ENCODE results near the gene ANKRD23.
A peak's percentile ranks its signal among the peaks of the same experiment; 100 is the strongest.

Gene ANKRD23

GRCh38 chr2:96877631-96878092 is 33.8 kb upstream of the ANKRD23 start:
- no peak for DNase-seq (ENCODE audit: low read depth in 2 of 2, low spot score in 1 of 2)

GRCh38 chr2:96877042-96877451 is 33.2 kb upstream of the ANKRD23 start:
- DNase-seq (ENCODE audit: low read depth in 2 of 2, low spot score in 1 of 2) = no peak

DNA sequence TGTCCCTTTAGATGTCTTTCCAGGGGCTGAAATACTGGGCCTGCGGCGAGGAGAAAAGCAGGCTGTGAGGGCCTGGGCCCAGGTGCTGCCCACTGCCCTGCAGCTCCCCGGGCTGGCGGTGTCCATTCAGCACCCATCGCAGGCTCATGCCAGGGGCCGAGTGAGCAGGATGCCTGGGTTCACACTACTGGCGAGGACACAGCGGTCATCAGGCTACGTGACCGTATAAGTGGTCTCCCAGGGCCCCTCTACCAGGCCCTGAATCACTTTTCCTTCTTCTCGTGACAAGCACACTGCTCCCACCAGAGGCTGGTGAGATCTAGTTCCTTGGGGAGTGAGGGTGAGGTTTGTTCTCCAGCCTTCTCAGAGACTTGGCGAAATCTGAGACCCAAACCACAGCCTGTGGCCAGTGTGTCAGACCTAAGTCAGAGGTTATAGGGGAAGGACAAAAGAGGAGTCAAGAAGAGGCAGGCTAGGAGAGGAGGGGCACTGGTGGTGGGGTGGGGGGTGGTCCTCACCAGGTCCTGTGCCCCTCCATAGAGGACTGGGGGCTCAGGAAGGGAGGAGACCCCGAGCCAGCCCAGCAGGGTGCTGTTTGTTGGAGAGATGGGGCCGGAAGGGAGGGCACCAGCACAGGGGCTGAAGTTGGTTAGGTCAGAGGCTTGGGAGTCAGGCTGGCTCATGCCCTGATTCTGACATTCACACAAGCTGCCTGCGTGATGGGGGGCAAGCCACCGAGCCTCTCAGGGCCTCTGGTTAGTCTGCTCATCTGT is 32.6 kb upstream of the ANKRD23 start:
- DNase-seq (ENCODE audit: low read depth in 2 of 2, low spot score in 1 of 2) = no peak

DNA sequence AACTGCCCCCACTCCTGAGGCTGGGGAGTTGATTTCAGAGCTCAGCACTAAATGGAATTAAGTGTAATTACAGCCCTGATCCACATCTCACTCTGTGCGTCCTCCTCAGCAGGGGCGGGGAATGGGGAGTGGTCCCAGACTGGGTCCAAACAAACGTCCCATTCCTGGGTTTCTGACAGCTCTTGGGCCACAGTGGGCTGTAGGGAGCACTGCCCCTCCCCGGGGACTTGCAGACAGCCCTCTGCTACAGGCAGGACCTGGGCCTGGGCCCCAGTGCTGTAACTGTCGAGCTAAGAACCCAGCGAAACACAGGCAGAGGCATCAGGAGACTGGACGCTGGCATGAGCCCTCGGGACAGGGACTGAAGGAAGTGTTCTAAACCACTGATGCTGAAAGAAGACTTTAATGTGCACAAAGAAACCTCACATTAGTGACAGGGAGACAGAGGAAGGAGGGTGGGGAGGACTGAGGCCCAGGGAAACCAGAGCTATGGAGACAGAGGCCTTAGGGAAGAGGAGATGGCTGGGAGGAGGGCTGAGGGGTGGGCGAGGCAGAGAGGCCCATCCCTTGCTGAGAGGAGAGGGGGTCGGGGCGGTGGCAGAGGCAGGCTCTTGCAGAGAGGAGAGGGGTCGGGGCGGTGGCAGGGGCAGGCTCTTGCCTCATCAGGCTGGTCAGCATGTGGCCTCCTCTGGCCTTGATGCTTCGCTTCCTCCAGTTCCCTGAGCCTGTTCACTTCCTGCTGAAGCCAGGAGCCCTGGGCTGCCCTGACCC is 31.9 kb upstream of the ANKRD23 start:
- no peak for DNase-seq (ENCODE audit: low read depth in 2 of 2, low spot score in 1 of 2)

DNA sequence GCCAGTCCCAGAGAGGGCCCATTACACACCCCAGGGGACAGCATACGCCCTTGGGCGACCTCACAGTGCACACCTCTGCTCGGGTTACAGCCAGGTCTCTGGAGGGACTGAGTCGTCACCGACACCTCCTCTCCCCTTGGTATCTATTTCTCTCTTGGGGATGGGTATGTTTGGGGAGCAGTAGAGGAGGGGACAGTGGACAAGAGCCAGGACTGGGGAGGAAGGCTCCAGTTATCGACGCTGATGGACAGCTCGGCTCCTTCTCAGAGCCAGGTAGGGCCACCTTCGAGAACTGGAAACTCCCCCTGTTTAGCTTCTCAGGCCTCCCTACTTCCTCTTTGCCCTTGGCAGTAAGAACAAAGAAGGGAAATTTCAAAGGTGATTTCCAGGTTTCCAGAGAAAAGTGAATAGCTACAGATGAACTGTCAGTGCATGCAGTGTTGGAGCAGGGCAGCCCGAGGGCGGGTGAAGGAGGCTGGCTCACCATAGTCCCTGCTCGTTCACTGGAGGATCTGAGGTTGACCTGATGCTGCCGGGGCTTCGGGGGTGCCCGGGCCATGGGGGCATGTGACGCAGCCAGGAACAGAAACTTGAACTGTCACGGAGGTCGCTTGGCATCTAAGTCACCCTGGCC is 30.5 kb upstream of the ANKRD23 start:
- DNase-seq (ENCODE audit: low read depth in 2 of 2, low spot score in 1 of 2) = no peak

GRCh38 chr2:96873651-96874096 is 29.9 kb upstream of the ANKRD23 start:
- DNase-seq (ENCODE audit: low read depth in 2 of 2, low spot score in 1 of 2) = no peak

DNA sequence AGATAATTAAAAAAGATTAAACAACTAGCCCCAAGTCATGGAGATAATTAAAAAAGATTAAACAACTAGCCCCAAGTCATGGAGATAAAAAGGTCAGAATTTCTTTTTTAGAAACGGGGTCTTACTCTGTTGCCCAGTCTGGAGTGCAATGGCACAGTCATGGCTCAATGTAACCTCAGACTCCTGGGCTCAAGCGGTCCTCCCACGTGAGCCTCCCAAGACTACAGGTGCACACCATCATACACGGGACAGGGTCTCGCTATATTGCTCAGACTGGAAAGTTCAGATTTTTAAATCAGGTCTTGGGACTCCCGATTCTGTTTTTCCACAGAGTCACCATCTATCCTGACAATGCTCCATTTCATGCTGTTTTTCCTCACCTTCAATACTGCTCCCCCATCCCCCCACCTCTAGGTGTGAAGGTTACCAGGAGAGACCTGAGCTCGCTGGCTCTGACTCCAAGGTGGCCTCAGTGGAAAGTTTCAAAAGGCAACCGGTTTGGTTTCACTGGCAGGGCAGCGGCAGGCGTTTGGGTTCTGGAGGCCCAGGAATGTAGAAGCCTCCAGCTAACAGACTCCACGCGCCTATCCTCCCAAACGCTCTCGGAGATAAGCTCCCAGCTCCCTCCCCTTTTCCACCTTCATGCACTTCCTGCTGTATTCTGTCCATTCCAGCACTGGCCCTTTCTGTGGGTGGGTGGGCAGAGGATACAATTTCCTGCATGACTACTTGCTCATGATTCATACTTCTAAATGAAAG is 28.9 kb upstream of the ANKRD23 start:
- DNase-seq (ENCODE audit: low read depth in 2 of 2, low spot score in 1 of 2) = no peak

DNA sequence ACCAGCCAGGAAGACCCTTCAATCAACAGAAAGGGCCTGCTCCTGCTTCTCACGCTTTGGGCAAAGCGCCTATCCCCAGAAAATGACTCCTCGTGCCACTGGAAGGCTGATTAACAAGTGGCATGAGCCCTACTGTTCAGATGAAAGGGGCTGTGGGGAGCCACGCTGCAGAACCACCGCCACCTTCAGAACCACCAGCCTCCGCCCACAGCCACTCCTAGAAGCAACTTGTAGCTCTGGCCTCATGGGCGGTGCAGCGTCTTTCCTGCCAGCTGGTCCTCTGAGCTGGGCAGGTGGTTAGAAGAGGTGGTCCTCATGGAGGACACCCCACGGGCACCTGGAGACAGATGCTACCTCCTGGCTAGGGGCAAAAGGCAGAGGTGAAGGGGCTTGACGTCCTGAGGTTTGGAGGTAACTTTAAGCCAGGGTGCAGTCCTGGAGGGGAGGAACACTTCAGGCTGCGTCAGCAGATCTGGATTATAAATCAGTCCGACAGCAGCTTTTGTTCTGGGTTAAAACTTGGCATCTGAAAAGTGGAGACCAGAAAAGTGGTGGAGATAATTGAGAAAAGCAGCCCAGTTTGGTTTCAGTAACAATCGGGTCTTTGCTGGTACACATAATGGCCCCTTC is 26.9 kb upstream of the ANKRD23 start:
- DNase-seq (ENCODE audit: low read depth in 2 of 2, low spot score in 1 of 2) = peak in 1 of 2 donors; percentile 39

GRCh38 chr2:96869822-96870625 is 26.2 kb upstream of the ANKRD23 start, which contains the start of gene SEMA4C:
SEMA4C (minus strand) TSS chr2:96870080; CDS start chr2:96867886, 2,194 bp downstream.
- peak in 1 of 2 donors; percentile 40 for DNase-seq (ENCODE audit: low read depth in 2 of 2, low spot score in 1 of 2)

DNA sequence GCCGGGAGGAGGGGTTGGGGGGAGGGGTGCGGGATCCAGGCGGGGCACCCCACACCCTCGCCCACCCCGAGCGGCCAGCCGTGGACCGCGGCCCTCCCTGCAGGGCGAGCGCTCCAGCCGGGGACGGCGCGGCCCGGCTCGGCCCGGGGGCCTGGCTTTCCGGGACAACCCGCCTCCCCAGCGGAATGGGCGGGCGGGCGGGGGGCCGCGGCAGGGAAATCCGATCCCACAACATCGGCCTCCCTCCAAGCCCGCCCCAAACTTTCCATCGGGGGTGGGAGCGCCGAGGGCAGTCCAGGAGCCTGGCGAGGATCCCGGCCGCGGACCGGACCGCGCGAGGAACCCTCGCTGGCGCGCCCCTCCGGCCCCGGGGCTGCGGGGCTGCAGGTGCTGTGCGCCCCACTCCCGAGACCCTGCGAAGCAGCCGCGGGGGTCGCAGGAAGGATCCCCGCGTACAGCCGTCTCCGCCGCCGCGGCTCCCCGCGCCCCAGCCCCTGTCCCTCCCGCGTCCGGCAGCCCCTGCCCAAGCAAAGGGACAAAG is 25.5 kb upstream of the ANKRD23 start:
- no peak for DNase-seq (ENCODE audit: low read depth in 2 of 2, low spot score in 1 of 2)

DNA sequence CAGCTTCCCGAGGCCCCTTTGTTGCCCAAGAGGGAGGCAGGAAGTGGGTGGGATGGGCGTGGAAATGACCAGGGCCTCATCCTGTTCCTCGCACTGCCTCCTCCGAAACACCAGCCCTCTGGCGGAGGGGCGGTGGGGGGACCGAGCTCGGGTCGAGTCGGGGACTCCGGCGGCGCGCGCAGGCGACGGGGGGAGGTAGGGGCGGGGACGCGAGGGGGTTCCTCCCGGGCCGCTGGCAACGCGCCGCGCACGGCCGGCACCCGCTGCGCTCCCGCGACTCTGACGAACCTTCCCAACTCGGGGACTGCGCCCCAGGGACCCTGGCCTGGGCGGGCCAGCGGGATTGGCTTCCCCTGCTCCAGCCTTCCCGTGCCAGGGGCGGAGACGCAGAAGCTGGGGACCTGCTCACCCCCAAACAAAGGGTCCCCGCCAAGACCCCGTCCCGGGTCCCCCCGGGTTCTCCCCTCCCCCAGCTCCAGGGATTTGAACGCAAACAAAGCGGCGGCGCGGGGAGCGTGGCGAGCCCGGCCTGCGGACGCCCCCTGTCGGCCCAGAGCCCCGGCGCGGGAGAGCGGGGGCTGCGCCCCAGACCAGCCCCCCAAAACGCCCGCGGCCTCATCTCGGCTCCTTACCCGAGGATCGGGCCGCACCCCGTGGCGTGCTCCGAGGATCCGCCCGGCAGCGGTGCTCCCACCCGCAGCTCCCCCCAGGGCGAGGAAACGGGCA is 24.9 kb upstream of the ANKRD23 start:
- peak in 1 of 2 donors; percentile 35 for DNase-seq (ENCODE audit: low read depth in 2 of 2, low spot score in 1 of 2)

DNA sequence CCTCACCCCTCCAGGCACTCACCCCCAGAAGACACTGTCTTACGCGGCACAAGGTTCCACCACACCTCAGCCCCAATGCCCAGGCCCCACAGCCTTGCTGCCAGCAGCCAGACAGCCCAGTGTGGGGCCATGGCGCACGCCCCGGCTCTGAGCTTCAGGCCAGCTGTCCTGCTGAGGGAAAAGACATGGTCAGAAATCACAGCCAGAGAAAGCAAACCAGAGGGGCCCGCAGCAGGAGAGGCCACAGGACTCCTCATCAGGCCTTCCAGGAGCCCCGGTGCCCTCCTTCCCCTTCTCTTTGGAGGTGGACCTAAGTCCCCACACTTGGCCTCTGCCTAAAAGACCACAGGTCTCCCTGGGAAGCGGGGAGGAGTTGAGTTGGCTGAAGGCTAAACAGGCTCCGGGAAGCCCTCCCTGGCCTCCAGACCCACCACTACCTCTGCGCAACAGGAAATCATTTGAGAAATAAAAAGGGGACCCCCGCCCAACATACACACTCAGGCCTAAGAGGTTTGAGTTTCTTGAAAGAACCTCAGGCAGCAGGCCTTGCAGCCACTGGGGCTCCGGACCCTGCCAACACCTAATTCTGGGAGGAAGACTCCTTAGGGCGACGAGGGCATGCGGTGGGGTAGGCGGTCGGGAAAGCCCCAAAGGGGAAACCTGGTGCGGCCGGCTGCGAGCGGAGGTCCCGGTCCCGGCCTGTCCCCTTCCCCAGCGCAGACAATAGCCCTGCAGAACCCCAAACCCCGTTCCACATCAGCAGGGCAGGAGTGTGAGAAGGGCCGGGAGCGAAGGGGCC is 24.1 kb upstream of the ANKRD23 start:
- no peak for DNase-seq (ENCODE audit: low read depth in 2 of 2, low spot score in 1 of 2)

DNA sequence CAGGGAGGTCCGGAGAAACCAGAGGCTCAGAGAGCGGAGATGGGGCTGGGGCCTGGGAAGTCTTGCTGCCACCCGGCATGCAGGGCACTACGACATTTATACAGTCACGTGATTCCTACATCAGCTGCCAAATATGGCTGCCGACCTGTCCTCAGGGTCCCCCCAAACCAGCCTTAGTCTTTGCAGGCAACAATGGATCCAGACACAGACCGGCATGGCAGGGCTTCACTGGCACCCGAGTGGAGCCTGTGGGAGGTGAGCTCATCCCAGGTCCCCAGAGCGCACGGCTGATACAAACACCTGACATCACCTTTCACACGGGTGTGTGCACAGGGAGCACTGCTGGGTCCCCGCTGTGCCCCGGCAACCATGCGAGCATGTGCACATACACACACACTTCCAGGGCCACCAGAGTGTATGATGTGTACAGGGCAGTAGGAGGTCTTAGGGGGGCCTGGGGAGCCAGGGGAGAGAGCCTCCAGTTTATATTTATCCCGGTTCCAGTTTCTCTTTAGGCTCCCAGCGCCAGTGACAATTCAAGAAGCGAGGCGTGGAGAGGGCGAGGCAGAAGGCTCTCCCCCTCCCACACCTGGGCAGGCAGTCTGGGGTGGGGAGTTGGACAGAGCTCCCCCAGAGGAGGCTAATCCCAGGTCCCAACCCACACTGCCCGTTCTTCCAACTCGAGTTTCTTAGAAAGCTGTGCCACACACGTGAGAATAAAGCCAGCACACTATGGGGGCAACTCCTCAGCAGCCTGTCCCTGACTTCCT is 23.4 kb upstream of the ANKRD23 start:
- no peak for DNase-seq (ENCODE audit: low read depth in 2 of 2, low spot score in 1 of 2)

DNA sequence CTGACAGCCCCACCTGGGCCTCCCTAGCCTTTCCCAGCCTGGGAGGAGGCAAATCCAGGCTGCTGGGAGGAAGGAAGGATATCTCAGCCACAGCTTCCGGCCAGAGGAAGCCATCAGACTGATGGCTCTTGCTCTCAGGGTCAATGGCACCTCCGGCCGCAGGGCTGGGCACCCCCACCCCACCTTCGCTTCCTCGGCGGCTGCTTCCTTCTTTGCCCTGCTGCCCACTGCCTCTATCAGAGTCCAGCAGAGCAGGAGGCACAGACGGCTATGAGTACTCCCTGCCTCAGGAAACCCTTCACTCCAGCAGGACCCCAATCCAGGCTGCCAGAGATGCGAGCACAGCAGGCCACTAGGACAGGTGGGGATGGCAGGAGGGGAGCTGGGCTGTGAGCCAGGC is 22.8 kb upstream of the ANKRD23 start:
- DNase-seq (ENCODE audit: low read depth in 2 of 2, low spot score in 1 of 2) = no peak

DNA sequence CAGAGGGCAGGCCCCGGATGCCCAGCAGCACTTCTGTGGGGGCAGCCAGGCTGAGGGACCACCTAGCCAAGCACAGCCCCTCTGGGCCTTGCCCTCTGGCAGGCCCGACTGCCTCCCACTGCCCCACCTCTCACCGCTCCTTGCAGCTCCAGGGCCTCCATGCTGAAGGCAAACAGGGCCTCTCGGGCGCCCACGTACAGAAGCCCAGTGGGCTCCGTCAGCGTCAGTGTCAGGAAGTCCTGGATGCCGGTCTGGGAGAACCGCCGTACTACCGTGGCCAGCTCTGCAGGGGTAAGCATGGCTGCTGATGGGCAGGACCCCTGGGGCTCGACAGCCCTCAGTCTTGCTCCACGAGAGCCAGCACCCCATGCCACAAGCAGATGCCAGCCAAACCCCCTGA is 22.3 kb upstream of the ANKRD23 start:
- no peak for DNase-seq (ENCODE audit: low read depth in 2 of 2, low spot score in 1 of 2)

DNA sequence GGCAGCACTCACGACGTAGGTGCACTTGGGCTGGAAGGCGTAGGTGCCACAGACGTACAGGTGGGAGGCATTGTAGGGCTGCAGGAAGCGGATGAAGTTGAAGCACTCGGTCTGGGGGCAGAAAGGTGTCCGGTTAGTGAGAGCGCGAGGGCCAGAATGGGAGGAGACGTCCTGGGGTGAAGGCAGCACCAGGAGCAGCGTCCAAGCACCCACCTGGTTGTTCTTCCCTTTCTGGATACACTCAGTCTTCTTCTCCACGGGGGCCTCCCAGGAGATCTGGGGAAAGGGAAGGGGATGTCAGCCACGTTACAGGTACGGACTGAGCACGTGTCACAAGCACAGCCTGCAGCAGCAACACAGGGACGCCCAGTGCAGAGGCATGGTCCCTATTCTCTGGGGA is 21.8 kb upstream of the ANKRD23 start:
- DNase-seq (ENCODE audit: low read depth in 2 of 2, low spot score in 1 of 2) = no peak
